ENCODE measurements around the gene UNC119.

UNC119 gene

DNA sequence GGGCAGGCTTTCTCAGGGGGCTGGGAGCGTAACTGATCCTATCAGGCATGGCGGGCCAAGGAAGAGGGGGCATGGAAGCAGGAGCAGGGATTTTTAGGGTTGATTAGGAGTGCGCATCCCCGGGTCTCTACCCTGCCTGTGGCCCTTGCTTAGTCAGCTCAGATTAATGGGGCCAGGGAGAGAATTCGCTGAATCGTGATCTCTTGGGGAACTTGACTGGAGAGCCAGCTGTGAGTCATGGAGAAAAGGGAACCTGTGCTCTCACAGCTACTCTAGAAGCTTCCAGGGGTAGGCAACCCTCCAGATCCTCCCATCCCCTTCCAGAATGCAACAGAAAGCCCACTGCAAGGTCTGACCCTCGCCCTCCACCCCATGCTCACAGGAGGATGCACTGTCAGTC lies 42.6 kb downstream of the UNC119 start:
- POLR2A ChIA-PET: no interaction called here
- TF ChIP-seq LEF1 (IDR thresholded peaks at IDR 0.05; ENCODE audit: borderline replicate concordance) (no peak), CTBP1 (IDR thresholded peaks at IDR 0.05; ENCODE audit: borderline replicate concordance) (no peak), SUZ12 (IDR thresholded peaks at IDR 0.05) (no peak), FOXA1 (IDR thresholded peaks at IDR 0.05) (no peak), FOXM1 (IDR thresholded peaks at IDR 0.05; ENCODE audit: borderline replicate concordance) (no peak), HDGF (IDR thresholded peaks at IDR 0.05; ENCODE audit: borderline replicate concordance) (no peak), L3MBTL2 (conservative IDR thresholded peaks at IDR 0.05) (no peak), TARDBP (IDR thresholded peaks at IDR 0.05) (no peak)
- DNase-seq (ENCODE audit: extremely low spot score): no peak
- CTCF ChIA-PET: no interaction called here

DNA sequence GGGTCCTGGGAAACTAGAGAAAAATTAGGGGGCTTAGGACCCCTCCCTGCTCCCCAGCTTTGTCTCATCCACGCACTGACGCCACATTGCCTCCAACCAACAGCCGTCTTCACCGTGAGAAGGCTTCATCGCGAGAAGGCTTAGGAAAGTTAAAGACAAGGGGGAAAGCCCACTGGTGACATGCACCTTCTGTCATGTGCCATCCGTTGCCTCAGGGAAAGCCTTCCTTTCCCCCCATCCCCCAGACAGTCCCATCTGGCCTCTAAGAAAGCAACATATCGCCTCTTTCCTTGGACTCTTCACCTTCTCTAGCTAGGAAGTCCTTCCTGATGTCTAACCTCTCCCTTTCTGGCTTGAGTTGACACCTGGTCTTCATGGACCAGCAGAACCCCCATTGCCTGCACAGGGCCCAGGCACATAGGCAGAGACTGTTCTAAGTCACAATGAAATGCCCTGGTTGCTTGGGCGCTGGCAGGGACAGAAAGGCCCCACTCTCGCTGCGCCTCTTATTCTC lies 44.2 kb downstream of the UNC119 start:
- POLR2A ChIA-PET: no interaction called here
- TF ChIP-seq TARDBP (IDR thresholded peaks at IDR 0.05): no peak
- TF ChIP-seq SUZ12 (IDR thresholded peaks at IDR 0.05): no peak
- no peak for TF ChIP-seq FOXK2 (IDR thresholded peaks at IDR 0.05)
- no peak for TF ChIP-seq BHLHE40 (IDR thresholded peaks at IDR 0.05; ENCODE audit: borderline replicate concordance)
- TF ChIP-seq L3MBTL2 (conservative IDR thresholded peaks at IDR 0.05): no peak
- no peak for TF ChIP-seq SP1 (IDR thresholded peaks at IDR 0.05)
- no peak for TF ChIP-seq FOXA1 (IDR thresholded peaks at IDR 0.05)
- no peak for TF ChIP-seq FOXM1 (IDR thresholded peaks at IDR 0.05; ENCODE audit: borderline replicate concordance)
- TF ChIP-seq PKNOX1 (IDR thresholded peaks at IDR 0.05): no peak
- TF ChIP-seq ZNF384 (IDR thresholded peaks at IDR 0.05): no peak
- no peak for TF ChIP-seq LEF1 (IDR thresholded peaks at IDR 0.05; ENCODE audit: borderline replicate concordance)
- no peak for TF ChIP-seq NFRKB (IDR thresholded peaks at IDR 0.05)
- TF ChIP-seq ARNT (IDR thresholded peaks at IDR 0.05): no peak
- TF ChIP-seq CTBP1 (IDR thresholded peaks at IDR 0.05; ENCODE audit: borderline replicate concordance): no peak
- TF ChIP-seq ELF4 (IDR thresholded peaks at IDR 0.05): no peak
- no peak for TF ChIP-seq HDGF (IDR thresholded peaks at IDR 0.05; ENCODE audit: borderline replicate concordance)
- CTCF ChIA-PET: no interaction called here
- no peak for DNase-seq (ENCODE audit: extremely low spot score)

DNA sequence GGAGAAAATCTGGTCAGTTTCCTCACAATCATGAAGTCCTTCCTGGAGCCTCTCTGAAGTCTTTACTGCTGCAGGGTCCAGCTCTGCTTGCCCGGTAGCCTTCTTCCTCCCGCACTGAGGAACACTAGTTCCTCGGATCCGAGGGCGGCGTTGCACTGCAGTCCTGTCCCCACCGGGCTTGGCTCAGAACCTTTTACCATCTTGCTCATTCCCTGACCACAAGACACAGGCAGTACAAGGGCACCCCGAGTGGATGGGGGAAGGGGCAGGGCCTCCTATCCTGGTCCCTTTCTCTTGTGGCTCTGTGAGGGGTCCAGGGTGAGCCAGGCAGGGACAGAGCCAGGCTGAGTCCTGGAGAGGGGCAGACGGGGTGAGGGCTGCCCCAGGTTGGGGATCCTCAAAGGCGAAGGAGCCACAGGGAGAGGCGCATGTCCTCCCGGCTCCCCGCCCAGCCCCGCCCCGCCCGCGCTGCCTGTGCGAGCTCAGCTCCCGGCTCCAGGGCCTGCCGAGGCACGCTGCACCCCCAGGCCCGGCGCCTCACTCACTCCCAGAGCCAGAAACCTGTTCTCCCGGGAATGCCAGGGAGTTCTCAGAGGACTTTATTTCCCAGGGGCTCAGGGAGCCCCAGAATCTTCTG lies 44.7 kb downstream of the UNC119 start:
- CTCF ChIA-PET: no interaction called here
- TF ChIP-seq CTBP1 (IDR thresholded peaks at IDR 0.05; ENCODE audit: borderline replicate concordance) (no peak), ARNT (IDR thresholded peaks at IDR 0.05) (no peak), NFRKB (IDR thresholded peaks at IDR 0.05) (no peak), LEF1 (IDR thresholded peaks at IDR 0.05; ENCODE audit: borderline replicate concordance) (no peak), FOXK2 (IDR thresholded peaks at IDR 0.05) (no peak), ZNF384 (IDR thresholded peaks at IDR 0.05) (no peak), TARDBP (IDR thresholded peaks at IDR 0.05) (no peak), HDGF (IDR thresholded peaks at IDR 0.05; ENCODE audit: borderline replicate concordance) (no peak), FOXM1 (IDR thresholded peaks at IDR 0.05; ENCODE audit: borderline replicate concordance) (no peak), PKNOX1 (IDR thresholded peaks at IDR 0.05) (no peak), BHLHE40 (IDR thresholded peaks at IDR 0.05; ENCODE audit: borderline replicate concordance) (no peak), FOXA1 (IDR thresholded peaks at IDR 0.05) (no peak), SP1 (IDR thresholded peaks at IDR 0.05) (no peak)
- no peak for DNase-seq (ENCODE audit: extremely low spot score)
- POLR2A ChIA-PET: no interaction called here

- no peak for TF ChIP-seq PKNOX1 (IDR thresholded peaks at IDR 0.05)
- TF ChIP-seq FOXM1 (IDR thresholded peaks at IDR 0.05; ENCODE audit: borderline replicate concordance): no peak
- DNase-seq (ENCODE audit: extremely low spot score): no peak
- ChIA-PET CTCF (no interaction called here), POLR2A (interaction anchor here (1.5 kb wide), 1 partner anchor 64 kb away, joined by 4 read pairs; the partner anchor contains the start of gene PIGS)
Observed at GRCh38 chr17:28506763-28507487, 45.5 kb downstream of the UNC119 start.

- CTCF ChIA-PET: interaction anchor here (0.6 kb wide), 1 partner anchor 98 kb away, joined by 3 read pairs; no protein-coding TSS in a partner anchor
- no peak for DNase-seq (ENCODE audit: extremely low spot score)
- POLR2A ChIA-PET: interaction anchor here (1.5 kb wide), 1 partner anchor 65 kb away, joined by 4 read pairs; the partner anchor contains the start of gene PIGS
- TF ChIP-seq CTBP1 (IDR thresholded peaks at IDR 0.05; ENCODE audit: borderline replicate concordance): no peak
- TF ChIP-seq FOXK2 (IDR thresholded peaks at IDR 0.05): no peak
- no peak for TF ChIP-seq SUZ12 (IDR thresholded peaks at IDR 0.05)
- TF ChIP-seq TARDBP (IDR thresholded peaks at IDR 0.05): no peak
- TF ChIP-seq L3MBTL2 (conservative IDR thresholded peaks at IDR 0.05): no peak
- TF ChIP-seq ARNT (IDR thresholded peaks at IDR 0.05): no peak
- TF ChIP-seq LEF1 (IDR thresholded peaks at IDR 0.05; ENCODE audit: borderline replicate concordance): no peak
- no peak for TF ChIP-seq ZNF384 (IDR thresholded peaks at IDR 0.05)
- no peak for TF ChIP-seq HDGF (IDR thresholded peaks at IDR 0.05; ENCODE audit: borderline replicate concordance)
- no peak for TF ChIP-seq FOXA1 (IDR thresholded peaks at IDR 0.05)
- TF ChIP-seq ELF4 (IDR thresholded peaks at IDR 0.05): no peak
- no peak for TF ChIP-seq SP1 (IDR thresholded peaks at IDR 0.05)
- TF ChIP-seq FOXM1 (IDR thresholded peaks at IDR 0.05; ENCODE audit: borderline replicate concordance): no peak
Observed at GRCh38 chr17:28505986-28506665, 46.3 kb downstream of the UNC119 start, which contains the start of gene FOXN1. FOXN1 (plus strand) TSS chr17:28506348; CDS start chr17:28523970, 17,622 bp downstream.

Data from HEK293T (cell line).